SU-DHL-6 (cell line): ENCODE measurements around the gene ANO2.

Experiments used
- H2AFZ ChIP-seq: fragments of 200-600 bp; sonication (generic); 2 replicates; pipeline ENCODE4 v1.6.1; 2014; ENCODE audit warnings: low read depth, mild to moderate bottlenecking, moderate library complexity, mixed read lengths, antibody characterized with exemption, low read length; ENCODE audit not compliant: severe bottlenecking
- H3F3A ChIP-seq: fragments of 200-600 bp; shearing (Covaris generic); 2 replicates; pipeline ENCODE4 v1.6.0; 2016; ENCODE audit warnings: antibody characterized with exemption, mild to moderate bottlenecking; ENCODE audit not compliant: insufficient read depth
- H3K27ac ChIP-seq: fragments of 200-600 bp; sonication (generic); 2 replicates; pipeline ENCODE4 v1.5.1; 2016; ENCODE audit warnings: low read depth, mild to moderate bottlenecking, low read length, moderate library complexity, mixed read lengths
- H3K27me3 ChIP-seq: fragments of 200-600 bp; sonication (generic), shearing (Covaris generic); 2 replicates; pipeline ENCODE4 v1.6.0; 2014; ENCODE audit warnings: mild to moderate bottlenecking, low read length
- H3K36me3 ChIP-seq: fragments of 200-600 bp; sonication (generic); 2 replicates; pipeline ENCODE4 v1.6.1; 2014; ENCODE audit warnings: mild to moderate bottlenecking, low read length, mixed read lengths
- H3K4me2 ChIP-seq: fragments of 300-600, 200-600 bp; shearing (Covaris generic), sonication (generic); 2 replicates; pipeline ENCODE4 v1.6.0; 2014; ENCODE audit warnings: low read length, low read depth, mild to moderate bottlenecking; ENCODE audit not compliant: poor library complexity, severe bottlenecking
- H3K4me3 ChIP-seq: fragments of 200-600 bp; sonication (generic); 2 replicates; pipeline ENCODE4 v1.5.1; 2014; ENCODE audit warnings: antibody characterized with exemption, low read length, mild to moderate bottlenecking, mixed read lengths; ENCODE audit not compliant: insufficient read depth, poor library complexity, severe bottlenecking
- H3K79me2 ChIP-seq: fragments of 200-600 bp; sonication (generic); 2 replicates; pipeline ENCODE4 v1.6.1; 2014; ENCODE audit warnings: mild to moderate bottlenecking, low read length, moderate library complexity; ENCODE audit not compliant: insufficient read depth
- H3K9ac ChIP-seq: fragments of 200-600 bp; sonication (generic); 2 replicates; pipeline ENCODE4 v1.7.0; 2014; ENCODE audit warnings: mild to moderate bottlenecking, low read length
- H3K9me2 ChIP-seq: fragments of 200-600 bp; sonication (generic); replicated peaks from 2 replicates; pipeline ENCODE4 v1.6.1; 2014; ENCODE audit warnings: low read length; ENCODE audit not compliant: insufficient read depth
- H3K9me3 ChIP-seq: fragments of 200-600 bp; sonication (generic); 2 replicates; pipeline ENCODE4 v1.6.1; 2014; ENCODE audit warnings: low read length, mixed read lengths; ENCODE audit not compliant: insufficient read depth
- H4K20me1 ChIP-seq: fragments of 200-600 bp; sonication (generic); 2 replicates; pipeline ENCODE4 v1.6.1; 2014; ENCODE audit warnings: low read depth, mild to moderate bottlenecking, antibody characterized with exemption, low read length, moderate library complexity, mixed read lengths
- EZH2phosphoT487 ChIP-seq: fragments of 200-600 bp; sonication (generic), shearing (Covaris generic); conservative IDR thresholded peaks from 2 replicates; pipeline ENCODE4 v1.6.1; 2018; ENCODE audit warnings: mild to moderate bottlenecking, antibody characterized with exemption, low read length, moderate library complexity, mixed read lengths
- TF ChIP-seq, protein P1 (sequence below): fragments of 200-600 bp; sonication (generic); IDR thresholded peaks from one replicate; pipeline ENCODE4 v1.5.1; 2017; ENCODE audit warnings: antibody characterized with exemption, mild to moderate bottlenecking, low read length, moderate library complexity; ENCODE audit not compliant: insufficient read depth, poor library complexity, severe bottlenecking

Gene ANO2

DNA sequence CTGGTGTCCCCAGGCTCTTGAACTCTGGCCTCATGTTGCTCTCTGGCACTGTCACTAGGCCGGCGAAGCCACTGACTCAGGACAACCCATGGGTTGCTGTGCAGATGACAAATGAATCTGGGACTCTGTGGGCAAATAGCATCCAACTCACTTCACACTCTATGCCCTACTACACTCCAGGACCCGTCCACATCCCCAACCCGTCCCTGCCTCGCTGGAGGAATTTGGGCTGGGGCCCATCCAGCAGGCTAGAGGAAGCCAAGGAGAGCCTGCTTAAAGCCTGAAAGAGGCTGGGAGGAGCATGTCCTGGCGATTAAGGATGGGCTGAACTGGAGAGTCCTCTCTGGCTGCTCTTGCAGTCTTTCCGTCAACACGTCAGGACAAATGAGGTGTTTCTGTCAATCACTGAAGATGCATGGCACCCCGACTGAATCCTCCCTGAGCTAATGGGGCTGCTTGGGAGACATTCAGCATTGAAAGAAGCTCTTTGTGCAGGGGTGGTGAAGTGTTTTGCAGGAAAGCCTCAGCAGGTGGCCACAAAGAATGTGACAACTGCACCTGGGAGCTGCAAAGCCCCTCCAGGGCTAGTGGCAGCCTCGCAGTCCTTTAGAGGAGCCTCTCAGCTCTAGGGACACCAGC lies 71.7 kb downstream of the ANO2 start:
- no peaks in the 10 kb centered on the region for H3K9me2 ChIP-seq
- no peak overlapping the region for H2AFZ ChIP-seq
- H3K4me2 ChIP-seq, result no peak overlapping the region
- TF ChIP-seq, protein P1, sequence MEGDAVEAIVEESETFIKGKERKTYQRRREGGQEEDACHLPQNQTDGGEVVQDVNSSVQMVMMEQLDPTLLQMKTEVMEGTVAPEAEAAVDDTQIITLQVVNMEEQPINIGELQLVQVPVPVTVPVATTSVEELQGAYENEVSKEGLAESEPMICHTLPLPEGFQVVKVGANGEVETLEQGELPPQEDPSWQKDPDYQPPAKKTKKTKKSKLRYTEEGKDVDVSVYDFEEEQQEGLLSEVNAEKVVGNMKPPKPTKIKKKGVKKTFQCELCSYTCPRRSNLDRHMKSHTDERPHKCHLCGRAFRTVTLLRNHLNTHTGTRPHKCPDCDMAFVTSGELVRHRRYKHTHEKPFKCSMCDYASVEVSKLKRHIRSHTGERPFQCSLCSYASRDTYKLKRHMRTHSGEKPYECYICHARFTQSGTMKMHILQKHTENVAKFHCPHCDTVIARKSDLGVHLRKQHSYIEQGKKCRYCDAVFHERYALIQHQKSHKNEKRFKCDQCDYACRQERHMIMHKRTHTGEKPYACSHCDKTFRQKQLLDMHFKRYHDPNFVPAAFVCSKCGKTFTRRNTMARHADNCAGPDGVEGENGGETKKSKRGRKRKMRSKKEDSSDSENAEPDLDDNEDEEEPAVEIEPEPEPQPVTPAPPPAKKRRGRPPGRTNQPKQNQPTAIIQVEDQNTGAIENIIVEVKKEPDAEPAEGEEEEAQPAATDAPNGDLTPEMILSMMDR, result no peak
- TF ChIP-seq EZH2phosphoT487, result no peak
- no peaks in the 10 kb centered on the region for H3K9me3 ChIP-seq
- H4K20me1 ChIP-seq, result no peaks in the 10 kb centered on the region
- no peak overlapping the region for H3K4me3 ChIP-seq
- H3K36me3 ChIP-seq, result no peaks in the 10 kb centered on the region
- no peak overlapping the region for H3K27ac ChIP-seq
- H3K9ac ChIP-seq, result no peak overlapping the region
- H3K27me3 ChIP-seq, result no peaks in the 10 kb centered on the region
- no peaks in the 10 kb centered on the region for H3F3A ChIP-seq
- H3K79me2 ChIP-seq, result no peaks in the 10 kb centered on the region

DNA sequence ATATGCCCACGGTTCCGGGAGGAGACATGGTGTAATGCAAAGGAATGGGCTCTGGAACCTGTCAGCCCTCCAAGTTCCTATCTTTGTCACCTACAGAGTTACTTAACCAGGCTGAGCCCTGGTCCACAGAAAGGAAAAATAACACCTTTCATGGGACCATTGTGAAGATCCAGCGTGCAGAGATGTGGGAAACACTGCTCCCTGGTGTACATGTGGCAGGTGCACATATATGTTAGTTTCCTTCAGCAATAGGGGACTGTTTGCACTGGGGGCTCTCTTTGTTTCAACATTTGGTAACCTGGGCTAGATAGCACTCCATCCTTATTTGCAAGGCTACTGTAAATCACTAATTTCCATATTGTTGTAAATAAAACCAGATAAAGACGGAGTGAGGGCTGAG lies 72.3 kb downstream of the ANO2 start:
- H3K27me3 ChIP-seq, result no peaks in the 10 kb centered on the region
- H3K9me3 ChIP-seq, result no peaks in the 10 kb centered on the region
- no peak overlapping the region for H3K27ac ChIP-seq
- H3K9ac ChIP-seq, result no peak overlapping the region
- no peaks in the 10 kb centered on the region for H3F3A ChIP-seq
- H3K79me2 ChIP-seq, result no peaks in the 10 kb centered on the region
- TF ChIP-seq, protein P1, result no peak
- no peak for TF ChIP-seq EZH2phosphoT487
- H4K20me1 ChIP-seq, result no peaks in the 10 kb centered on the region
- no peak overlapping the region for H2AFZ ChIP-seq
- no peak overlapping the region for H3K4me2 ChIP-seq
- no peaks in the 10 kb centered on the region for H3K9me2 ChIP-seq
- no peaks in the 10 kb centered on the region for H3K36me3 ChIP-seq
- H3K4me3 ChIP-seq, result no peak overlapping the region

DNA sequence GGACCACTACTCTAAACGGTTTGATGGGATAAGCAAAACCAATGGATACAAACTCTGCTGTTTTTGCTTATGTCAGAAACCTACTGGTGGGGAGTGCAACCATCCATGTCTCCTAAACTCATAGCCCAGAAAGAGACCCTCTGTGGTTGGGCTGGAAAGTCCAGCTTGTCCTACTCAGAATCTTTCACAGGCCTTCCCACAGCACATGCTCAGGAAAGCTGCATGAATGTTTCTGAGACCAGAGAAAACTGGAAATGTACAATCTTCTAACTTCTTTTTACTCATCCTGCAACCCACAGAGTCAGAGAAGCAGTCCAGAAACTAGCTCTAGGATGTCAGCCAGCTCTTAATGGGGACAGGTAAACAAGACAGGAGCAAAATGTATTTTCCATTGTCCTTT lies 73.3 kb downstream of the ANO2 start:
- Histone ChIP-seq H3K27me3 (no peaks in the 10 kb centered on the region), H3K9me3 (no peaks in the 10 kb centered on the region), H3K79me2 (no peaks in the 10 kb centered on the region), H4K20me1 (no peaks in the 10 kb centered on the region), H3K9ac (no peak overlapping the region), H3K36me3 (no peaks in the 10 kb centered on the region), H3K4me3 (no peak overlapping the region), H2AFZ (no peak overlapping the region), H3K9me2 (no peaks in the 10 kb centered on the region), H3K27ac (no peak overlapping the region), H3F3A (no peaks in the 10 kb centered on the region), H3K4me2 (no peak overlapping the region)
- TF ChIP-seq, protein P1, result no peak
- TF ChIP-seq EZH2phosphoT487, result no peak

DNA sequence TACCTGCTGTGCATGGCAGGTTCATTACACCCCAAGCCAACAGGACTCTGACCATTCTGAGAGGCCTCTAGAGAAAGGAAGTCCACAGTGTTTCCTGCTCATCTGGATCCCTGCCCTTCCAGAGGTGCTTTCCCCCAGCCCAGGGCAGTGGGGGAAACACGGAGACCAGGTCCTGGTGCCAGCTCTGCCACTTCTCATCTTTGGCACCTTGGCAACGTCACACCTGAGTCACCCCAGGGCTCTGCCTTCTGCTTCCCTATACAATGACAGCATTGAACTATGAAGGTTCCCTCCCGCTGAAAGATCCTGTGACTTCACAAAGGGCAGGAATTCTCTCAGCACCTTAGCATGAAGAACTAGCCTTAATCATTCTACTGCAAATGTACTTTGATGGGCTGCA lies 74.9 kb downstream of the ANO2 start:
- H3K27ac ChIP-seq, result no peak overlapping the region
- H3K9ac ChIP-seq, result no peak overlapping the region
- no peaks in the 10 kb centered on the region for H3F3A ChIP-seq
- no peaks in the 10 kb centered on the region for H3K27me3 ChIP-seq
- TF ChIP-seq, protein P1, result no peak
- no peak for TF ChIP-seq EZH2phosphoT487
- H3K4me2 ChIP-seq, result no peak overlapping the region
- H3K9me3 ChIP-seq, result no peaks in the 10 kb centered on the region
- H4K20me1 ChIP-seq, result no peaks in the 10 kb centered on the region
- no peaks in the 10 kb centered on the region for H3K79me2 ChIP-seq
- H3K9me2 ChIP-seq, result no peaks in the 10 kb centered on the region
- no peak overlapping the region for H3K4me3 ChIP-seq
- H2AFZ ChIP-seq, result no peak overlapping the region
- no peaks in the 10 kb centered on the region for H3K36me3 ChIP-seq
